CD4-positive, alpha-beta T cell treated with Interleukin-4 for 1 hour (primary cell): ENCODE data around the gene PABPC1L.

ENCODE experiments used
- DNase-seq, 2 donors: peaks; one replicate each; pipeline ENCODE4 v3.0.0-alpha.2; 2020 to 2022

Gene PABPC1L

GRCh38 chr20:44901974-44902373, 7.9 kb upstream of the PABPC1L start:
- DNase-seq = no peak

- DNase-seq = no peak
Observed at GRCh38 chr20:44904377-44904776, 5.5 kb upstream of the PABPC1L start.

GRCh38 chr20:44908987-44909871, 631 bp upstream of the PABPC1L start:
- no peak for DNase-seq

- no peak for DNase-seq
Observed at GRCh38 chr20:44910690-44911262, 916 bp downstream of the PABPC1L start.

- peak; percentile 47 to 50 for DNase-seq
Observed at GRCh38 chr20:44911264-44911921, 1.5 kb downstream of the PABPC1L start.

- DNase-seq = no peak
Observed at GRCh38 chr20:44912189-44912588, 2.3 kb downstream of the PABPC1L start.

GRCh38 chr20:44914924-44915323, 5.1 kb downstream of the PABPC1L start:
- DNase-seq = no peak

- DNase-seq = no peak
Observed at GRCh38 chr20:44916586-44916985, 6.7 kb downstream of the PABPC1L start.

- DNase-seq = no peak
Observed at GRCh38 chr20:44917399-44917798, 7.5 kb downstream of the PABPC1L start.

- DNase-seq = no peak
Observed at GRCh38 chr20:44918342-44918741, 8.5 kb downstream of the PABPC1L start.

- DNase-seq = no peak
Observed at GRCh38 chr20:44918761-44919160, 8.9 kb downstream of the PABPC1L start.

- no peak for DNase-seq
Observed at GRCh38 chr20:44921447-44921846, 11.6 kb downstream of the PABPC1L start.

- DNase-seq = no peak
Observed at GRCh38 chr20:44924541-44924940, 14.7 kb downstream of the PABPC1L start.

GRCh38 chr20:44928595-44928994, 18.7 kb downstream of the PABPC1L start:
- DNase-seq = no peak

- DNase-seq = no peak
Observed at GRCh38 chr20:44930517-44931168, 20.8 kb downstream of the PABPC1L start.

- DNase-seq = no peak
Observed at GRCh38 chr20:44931911-44932310, 22.1 kb downstream of the PABPC1L start.

GRCh38 chr20:44932916-44933315, 23.1 kb downstream of the PABPC1L start:
- no peak for DNase-seq

- no peak for DNase-seq
Observed at GRCh38 chr20:44936510-44936909, 26.6 kb downstream of the PABPC1L start.

- no peak for DNase-seq
Observed at GRCh38 chr20:44938637-44939036, 28.8 kb downstream of the PABPC1L start.

GRCh38 chr20:44941120-44941691, 31.3 kb downstream of the PABPC1L start:
- no peak for DNase-seq

GRCh38 chr20:44942264-44942973, 32.6 kb downstream of the PABPC1L start:
- DNase-seq = no peak

GRCh38 chr20:44943828-44944227, 34.0 kb downstream of the PABPC1L start:
- DNase-seq = no peak
